ENCODE measurements around the gene SLC16A9.

SLC16A9 gene

DNA sequence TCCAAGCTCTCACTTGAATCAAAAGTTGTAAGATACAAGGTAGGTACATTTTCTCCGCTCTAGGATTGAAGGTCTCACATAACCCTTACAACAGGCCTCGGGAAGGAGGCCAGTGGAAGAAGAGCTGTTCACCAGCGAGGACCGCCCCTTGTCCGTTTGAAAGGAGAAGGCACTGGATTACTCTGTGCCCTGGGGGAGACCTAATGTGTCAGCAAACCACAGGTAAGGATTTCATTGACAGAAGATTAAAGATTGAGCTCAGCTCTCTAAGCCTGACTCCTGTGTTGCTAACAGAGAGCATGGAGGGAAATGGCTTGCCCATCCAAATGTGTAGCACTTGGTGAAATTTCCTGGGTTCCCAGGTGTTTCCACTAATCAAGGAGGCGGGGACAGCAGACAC lies 81.2 kb downstream of the SLC16A9 start:
- DNase-seq (ENCODE audit: low read depth): no peak

DNA sequence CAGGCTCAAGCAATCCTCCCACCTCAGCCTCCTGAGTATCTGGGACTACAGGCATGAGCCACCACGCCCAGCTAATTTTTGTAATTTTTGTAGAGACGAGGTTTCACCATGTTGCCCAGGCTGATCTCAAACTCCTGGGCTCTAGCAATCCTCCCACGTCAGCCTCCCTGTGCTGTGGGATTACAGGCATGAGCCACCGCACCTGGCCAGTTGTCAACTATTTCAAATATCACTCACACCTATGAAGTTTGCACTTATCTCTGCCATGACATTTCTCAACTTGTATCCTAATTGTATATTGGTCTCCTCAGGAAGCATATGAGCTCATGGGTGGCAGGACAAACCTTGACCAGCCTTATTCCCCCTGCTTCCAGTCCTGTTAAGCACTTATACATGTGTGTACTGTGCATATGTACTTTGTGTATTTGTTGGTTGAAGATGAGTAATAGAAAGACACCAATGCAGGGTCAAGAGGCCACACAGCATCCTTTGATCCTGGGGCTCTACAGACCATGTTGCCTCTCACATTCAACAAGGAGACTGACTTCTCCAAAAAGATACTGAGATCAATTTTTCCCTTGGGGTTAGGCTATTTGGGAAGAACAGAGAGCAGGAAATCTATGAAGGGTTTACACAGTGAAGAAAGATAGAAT lies 82.2 kb downstream of the SLC16A9 start:
- DNase-seq (ENCODE audit: low read depth): no peak

DNA sequence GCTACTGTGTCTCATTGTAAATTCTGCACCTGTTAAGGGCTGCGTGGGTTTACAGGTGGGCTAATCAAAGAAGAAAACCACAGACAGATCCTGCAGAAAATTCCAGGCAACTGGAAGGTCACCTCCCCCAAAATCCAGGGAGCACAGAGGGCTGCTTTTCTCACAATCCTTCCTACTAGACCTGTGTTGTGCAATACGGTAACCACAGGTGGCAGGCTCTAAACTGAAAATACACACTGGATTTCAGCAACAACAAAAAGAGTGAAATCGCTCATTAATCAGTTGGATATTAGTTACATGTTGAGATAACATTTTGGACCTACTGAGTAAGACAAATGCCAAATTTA lies 83.2 kb downstream of the SLC16A9 start:
- DNase-seq (ENCODE audit: low read depth): no peak

DNA sequence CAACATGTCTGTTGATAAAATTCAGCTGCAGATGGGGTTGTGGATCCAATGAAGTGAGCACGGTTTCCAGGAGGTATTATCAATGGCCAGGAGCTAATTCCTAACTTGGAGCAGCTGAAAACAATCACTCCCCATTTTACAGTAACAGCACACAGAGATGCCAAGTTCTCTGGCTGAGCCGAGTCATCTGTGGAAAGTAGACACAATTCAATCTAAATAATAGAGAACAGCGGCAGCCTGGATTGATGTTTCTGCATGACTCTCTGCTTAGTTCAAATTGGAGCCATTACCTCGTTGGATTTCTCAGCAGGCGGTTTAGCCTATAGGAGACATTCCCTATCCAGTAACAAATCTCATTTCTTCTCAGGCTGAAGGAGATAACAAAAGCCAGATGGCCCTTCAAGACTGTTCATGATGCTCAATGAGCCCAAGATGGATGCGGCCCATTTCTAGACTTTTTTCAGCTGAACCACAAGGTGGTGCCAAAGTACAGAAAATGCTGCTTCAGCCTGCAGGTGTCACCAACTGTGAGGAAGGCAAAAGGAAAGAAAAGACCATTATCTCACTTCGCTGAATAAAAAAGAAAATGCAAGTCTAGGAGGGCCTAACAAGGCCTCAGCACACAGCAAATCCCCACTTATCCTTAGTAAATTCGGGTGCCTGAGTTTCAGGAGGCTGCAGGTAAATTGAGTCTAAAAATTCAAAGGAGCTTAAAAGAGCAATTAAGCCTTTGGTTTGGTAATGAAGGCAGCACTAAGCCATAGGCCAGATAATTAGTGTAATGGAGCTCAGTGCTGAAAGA lies 83.7 kb downstream of the SLC16A9 start:
- peak; percentile 20 for DNase-seq (ENCODE audit: low read depth)

DNA sequence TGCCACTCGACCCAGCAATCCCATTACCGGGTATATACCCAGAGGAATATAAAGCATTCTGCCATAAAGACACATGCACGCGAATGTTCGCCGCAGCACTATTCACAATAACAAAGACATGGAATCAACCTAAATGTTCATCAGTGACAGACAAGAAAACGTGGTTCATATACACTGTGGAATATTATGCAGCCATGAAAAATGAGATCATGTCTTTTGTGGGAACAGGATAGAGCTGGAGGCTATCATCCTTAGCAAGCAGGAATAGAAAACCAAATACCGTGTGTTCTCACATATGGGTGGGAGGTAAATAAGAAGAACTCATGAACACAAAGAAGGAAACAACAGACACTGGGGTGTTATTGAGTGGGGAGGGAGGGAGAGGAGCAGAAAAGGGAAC lies 84.7 kb downstream of the SLC16A9 start:
- DNase-seq (ENCODE audit: low read depth): no peak

DNA sequence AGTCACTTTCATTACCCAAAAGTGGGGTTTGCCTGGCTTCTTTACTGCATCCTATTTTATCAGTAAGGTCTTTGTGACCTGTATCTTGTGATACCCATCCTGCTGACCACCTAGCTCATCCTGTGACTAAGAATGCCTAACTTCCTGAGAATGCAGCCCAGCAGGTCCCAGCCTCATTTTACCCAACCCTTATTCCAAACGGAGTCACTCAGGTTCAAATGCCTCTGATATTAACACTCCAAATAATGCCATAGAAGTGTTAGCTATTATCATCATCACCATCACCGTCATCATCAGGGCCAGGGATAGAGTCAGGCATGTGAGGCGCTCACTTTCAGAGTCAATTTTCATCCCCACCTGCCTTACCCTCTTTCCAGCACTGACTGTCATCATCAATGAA lies 85.5 kb downstream of the SLC16A9 start:
- no peak for DNase-seq (ENCODE audit: low read depth)

DNA sequence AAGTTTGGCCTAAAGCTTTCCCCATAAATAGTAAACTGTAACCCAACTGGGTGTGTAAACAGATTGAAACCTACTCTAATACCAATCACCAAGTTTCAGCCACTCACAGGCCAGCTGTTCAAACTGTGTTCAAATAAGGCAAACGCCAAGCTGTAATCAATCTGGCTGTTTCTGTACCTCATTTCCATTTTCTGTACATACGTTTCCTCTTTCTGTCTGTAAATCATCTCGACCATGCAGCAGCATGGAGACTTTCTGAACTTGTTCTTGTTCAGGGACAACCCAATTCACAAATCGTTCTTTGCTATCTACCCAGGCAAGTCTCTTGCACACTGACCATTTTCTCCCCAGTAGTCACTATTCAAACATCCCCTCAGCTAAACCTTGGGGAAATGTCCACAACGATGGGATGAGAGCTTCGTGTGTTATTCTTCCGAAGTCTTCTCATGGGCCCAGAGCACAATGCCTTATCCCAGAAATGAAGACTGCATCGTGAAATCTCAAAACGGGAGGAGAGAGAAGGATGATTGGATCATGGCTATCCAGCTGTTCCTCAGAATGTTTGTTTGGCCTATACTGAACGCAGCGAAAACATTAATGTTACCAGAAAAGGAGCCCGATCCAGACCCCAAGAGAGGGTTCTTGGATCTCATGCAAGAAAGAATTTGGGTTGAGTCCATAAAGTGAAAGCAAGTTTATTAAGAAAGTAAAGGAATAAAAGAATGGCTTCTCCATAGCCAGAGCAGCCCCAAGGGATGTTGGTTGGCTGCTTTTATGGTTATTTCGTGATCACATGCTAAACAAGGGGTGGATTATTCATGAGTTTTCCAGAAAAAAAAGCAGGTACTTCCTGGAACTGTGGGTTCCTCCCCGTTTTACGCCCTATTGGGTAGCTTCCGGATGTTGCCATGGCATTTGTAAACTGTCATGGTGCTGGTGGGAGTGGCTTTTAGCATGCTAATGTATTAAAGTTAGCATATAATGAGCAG lies 86.2 kb downstream of the SLC16A9 start:
- no peak for DNase-seq (ENCODE audit: low read depth)

DNA sequence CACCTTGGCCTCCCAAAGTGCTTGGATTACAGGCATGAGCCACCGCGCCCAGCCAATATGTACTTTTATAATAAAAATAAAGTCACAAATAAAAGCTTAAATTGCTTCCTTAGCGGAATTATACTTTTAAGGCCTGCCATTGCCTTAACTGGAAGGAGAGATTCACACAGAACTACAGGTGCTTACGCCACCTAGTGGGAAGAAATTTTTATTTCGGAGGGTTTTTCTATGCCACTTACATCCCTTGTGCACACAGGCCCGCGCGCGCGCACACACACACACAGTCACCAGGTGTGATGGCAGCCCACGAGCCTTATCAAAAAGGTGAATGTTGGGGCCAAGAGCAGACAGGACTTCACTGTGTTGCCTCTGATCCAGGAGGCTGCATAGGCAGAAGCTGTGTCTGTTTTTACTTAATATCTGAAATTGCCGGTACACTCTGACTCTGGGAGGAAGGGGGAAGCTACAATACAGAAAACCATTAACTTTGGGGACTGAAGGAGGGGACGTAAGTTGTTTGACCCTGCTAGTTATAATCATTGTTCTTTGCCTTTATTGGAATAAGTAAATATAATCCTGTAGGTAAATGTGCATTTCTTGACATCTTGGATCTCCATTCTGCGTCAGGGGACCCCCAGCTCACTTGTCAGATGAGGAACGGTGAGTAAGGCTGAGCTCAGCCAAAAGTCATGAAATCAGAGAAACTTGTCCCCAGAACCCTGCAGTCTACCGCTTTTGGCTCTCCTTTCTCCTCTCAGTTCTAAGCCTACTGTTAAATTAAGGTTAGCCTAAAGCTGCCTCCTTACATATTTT lies 87.1 kb downstream of the SLC16A9 start:
- DNase-seq (ENCODE audit: low read depth): no peak

DNA sequence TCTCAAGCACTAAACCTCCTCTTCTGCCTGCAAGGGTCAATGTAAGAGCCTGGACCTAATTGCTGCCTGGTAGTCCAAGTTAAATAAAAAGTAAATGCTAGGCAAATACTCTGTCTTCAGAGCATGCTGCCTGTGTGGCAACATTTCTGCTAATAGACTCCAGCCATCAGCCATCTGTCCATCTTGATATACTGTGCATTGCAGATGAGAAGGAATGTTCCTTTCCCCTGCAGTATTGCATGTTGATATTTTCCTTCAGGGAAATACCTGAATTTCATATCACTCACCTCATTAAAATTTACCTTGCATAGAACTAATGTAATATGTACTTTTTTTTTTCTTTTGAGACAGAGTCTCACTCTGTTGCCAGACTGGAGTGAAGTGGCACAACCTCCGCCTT lies 87.9 kb downstream of the SLC16A9 start:
- DNase-seq (ENCODE audit: low read depth): no peak

DNA sequence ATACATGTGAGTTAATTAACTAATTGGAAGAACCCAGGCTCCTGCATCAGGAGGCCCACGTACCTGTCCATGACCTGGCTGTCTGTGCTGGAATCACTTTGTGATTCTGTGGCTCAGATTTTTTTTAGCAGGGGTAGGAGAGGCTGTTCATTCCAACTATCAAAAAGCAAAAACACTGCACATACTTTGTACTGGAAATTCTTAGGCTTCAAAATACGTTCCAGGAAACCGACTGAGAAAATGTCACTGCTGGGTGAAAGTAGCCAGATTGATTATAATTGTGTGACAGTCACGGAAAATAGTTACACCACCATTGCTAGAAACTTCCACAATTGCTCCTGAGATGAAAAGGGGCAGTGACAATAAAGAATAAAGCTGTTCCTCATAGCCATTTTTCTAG lies 91.0 kb downstream of the SLC16A9 start:
- no peak for DNase-seq (ENCODE audit: low read depth)

DNA sequence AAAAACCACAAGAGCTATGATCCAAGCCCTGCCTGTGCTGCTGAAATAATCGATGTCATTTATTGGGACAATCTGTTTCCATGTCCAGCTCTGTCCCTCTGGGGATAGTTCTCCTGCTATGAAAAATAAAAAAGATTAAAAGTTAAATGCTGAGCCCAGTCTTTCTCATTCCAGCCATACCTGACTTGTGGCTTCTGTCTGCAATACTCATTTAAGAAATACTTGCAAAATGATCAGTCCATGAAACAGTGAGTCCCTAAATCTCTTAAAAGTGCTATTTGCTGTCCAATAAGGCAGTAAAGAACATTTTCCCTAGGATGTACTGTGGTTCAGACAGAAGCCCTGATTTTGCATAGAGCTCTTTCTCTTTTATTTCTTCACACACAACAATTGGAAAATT lies 91.7 kb downstream of the SLC16A9 start:
- no peak for DNase-seq (ENCODE audit: low read depth)

DNA sequence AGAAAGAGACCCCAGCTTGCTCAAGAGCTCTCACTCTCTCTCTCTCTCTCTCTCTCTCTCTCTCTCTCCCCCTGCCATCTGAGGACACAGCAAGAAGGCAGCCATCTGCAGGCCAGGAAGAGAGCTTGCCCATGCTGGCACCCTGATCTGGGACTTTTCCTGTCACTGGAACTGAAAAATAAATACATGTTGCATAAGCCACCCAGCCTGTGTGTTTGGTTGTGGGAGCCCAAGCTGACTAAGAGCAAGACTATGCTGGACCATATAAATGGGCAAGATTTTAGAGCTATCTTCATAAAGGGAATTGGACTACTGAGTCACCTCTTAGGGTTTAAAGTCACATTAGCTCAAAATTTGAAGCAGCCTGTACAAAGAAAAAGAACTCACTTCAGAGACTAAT lies 98.6 kb downstream of the SLC16A9 start:
- DNase-seq (ENCODE audit: low read depth): no peak

DNA sequence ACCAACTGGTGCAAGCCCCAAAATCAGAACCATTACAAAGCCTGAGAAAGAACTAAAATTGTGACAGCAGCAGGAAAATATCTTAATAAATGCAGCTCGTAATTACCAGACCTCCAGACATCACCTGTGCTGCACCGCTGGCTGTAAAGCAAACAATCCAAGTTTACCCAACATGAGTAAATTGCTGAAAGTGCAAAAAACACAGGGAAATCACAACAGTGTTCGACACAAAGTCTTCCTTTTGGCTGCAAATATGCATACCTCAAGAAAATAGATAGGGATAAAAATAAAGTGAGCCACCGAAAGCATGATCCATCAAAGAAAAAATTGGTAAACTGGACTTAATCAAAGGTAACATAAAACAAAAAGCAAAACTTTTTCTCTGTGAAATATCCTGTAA lies 101.7 kb downstream of the SLC16A9 start:
- no peak for DNase-seq (ENCODE audit: low read depth)

DNA sequence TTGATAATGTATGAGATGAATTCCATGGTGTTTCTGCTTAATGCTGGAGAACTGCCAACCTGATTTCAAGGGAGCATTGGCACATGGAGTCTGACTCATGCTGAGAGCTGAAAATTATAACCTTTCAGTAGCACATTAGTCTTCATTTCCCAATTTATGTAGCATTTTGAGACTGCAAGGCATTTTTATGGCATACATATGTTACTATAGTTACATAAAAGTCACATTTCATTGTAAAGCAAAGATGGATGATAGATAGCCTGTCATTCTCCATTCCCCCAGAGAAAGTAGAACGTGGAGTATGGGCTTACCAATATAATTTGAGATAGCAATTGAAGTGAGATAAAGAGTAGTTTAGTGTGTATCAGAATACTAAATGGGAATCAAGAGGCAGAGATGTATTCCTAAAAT lies 103.1 kb downstream of the SLC16A9 start:
- no peak for DNase-seq (ENCODE audit: low read depth)

DNA sequence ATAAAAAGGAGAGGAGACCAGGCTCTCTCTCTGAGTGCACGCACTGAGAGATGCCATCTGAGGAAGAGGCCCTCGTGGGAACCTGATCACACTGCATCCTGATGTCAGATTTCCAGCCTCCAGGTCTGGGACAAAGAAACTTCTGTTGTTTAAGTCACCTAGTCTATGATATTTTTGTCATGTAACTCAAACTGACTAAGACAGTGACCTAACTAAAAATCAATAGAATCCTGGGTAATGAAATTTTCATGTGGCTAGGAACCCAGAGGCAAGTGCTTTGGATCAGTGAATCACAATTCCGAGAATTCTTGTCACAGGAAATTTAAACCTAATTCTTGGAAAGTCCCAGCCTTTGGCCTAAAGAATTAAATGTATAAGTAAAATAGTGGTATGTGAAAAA lies 107.7 kb downstream of the SLC16A9 start:
- DNase-seq (ENCODE audit: low read depth): no peak
